AG09319 (cell line): ENCODE measurements around the gene LAMA2.

Experiments
- DNase-seq: peaks from one replicate; pipeline ENCODE4 v3.0.0-alpha.2; 2010; ENCODE audit warnings: low read depth; ENCODE audit errors: extremely low read depth
- CTCF ChIP-seq: IDR thresholded peaks from 2 replicates; pipeline ENCODE4 v1.5.1; 2011; ENCODE audit warnings: low read depth, mild to moderate bottlenecking, inconsistent platforms, low read length, moderate library complexity

LAMA2 gene

DNA sequence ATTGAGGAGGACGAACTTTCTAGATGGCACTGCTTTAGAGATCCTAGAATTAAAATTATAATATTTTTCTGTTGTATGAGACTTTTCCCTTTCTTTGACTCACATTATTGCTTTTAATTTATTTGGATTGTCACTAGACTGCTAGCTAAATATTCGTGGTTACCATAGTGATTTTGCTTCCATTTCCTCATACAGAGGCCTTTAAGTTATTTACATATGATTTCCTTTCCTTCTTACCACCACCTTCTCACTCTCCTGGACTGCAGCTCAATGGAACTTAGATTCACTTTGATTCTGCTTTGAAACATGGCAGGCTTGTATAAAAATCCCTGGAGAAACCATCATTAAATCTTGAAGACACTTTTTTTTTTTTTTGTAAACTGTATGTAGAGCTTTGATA lies 222.9 kb downstream of the LAMA2 start:
- TF ChIP-seq CTCF: no peak
- no peak for DNase-seq

DNA sequence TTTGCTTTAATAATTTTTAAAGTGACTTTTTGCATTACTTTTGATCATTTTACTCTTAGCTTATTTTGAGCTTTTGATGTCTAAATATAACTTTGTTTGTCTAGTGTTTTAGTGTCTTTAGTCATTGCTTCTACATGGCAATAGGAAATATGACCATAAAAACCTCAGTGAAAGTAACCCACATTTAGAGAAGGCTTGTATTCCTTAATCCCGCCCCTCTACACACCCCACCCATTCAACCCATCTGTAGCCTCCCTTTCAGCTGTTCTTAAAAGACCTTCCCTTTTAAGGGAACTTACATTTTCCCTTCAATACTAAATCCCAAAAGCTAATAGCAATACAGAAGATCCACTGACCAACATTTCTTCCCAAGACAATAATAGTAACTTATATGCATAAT lies 225.4 kb downstream of the LAMA2 start:
- no peak for TF ChIP-seq CTCF
- DNase-seq: no peak

DNA sequence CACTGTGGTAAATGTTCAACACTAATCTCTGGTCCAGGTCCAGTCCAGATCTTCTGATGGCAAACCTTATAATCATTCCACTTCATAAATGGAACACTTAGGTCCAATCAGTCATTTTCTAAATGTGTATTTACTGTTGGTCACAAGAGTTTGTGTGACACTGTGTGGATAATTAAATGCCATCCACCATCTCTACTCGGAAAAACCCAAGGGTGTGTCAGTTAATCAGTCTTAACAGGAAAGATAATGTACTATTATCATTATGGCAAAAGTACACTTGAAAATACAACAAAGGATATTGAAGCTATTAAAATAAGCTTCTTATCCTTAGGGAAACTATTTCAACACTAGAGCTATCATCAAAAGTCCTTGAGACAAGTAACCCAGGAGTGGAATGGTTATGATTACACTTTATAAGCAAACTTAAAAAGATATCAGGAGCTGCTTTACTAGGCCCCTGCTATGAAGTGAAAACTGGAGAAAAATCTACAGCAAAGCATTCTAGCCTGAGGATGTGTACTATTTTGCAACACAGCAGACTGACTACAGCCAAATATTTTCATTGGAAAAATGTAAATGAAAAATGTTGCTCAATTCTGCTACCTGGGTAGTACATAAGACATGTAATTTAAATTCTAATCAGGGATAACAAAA lies 227.9 kb downstream of the LAMA2 start:
- DNase-seq: no peak
- no peak for TF ChIP-seq CTCF

DNA sequence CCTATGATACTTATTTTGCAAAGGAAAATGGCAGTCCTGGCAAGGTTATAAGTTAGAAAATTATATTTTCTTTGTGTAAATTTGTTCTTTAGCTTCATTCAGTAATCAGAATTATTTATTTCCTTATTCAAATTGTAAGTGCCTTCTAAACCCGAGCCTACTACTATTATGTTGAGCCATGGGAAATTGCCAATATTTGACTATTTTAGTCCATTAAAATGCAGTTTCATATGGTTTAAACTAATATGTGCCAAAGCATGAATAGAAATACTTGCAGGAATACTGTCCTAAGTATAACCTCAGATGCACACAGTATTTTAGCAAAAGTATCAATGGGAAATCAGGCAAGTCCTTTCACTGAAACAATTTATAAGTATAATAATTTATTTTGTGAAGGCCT lies 228.4 kb downstream of the LAMA2 start:
- TF ChIP-seq CTCF: no peak
- DNase-seq: no peak

DNA sequence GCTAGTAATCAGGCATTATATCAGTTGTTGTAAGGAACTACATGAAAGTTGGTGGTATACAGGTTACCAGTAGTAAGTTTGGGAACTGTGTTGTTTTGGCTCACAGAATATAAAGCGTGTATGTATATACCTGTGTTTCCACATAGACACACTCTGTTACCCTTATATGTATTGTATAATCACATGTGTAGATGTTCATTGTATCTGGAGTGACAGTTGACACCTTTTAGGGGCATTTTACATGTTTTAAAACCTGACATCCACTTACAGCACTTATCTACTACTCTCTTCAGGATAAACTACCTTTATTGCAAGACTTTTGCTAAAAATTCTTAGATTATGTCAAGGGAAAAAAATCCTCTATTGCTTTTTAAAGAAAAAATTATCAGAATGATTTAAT lies 228.9 kb downstream of the LAMA2 start:
- DNase-seq: no peak
- no peak for TF ChIP-seq CTCF

GRCh38 chr6:129112591-129112990 lies 229.7 kb downstream of the LAMA2 start:
- TF ChIP-seq CTCF: no peak
- no peak for DNase-seq

DNA sequence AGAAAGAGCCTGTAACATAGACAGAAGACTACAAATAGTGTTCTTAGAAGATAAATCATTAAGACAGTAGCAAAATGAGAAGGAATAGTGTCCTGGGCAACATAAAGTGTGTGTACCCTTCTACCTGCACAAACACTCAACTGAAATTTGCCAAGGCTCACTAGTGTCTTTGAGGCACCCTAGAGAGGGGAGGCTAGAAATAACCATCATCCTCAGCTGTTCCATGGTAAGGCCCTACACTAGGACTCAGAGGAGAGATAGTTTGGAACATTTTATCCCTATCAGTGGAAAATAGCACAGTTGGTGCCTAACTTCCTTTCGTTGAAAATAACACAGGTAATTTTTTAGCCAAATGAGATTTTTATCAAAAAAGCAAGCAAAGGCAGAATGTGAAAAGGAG lies 230.7 kb downstream of the LAMA2 start:
- TF ChIP-seq CTCF: no peak
- no peak for DNase-seq
